ENCODE measurements around the gene TTC32. TPM values are rescaled to one million over a fixed set of nuclear protein-coding genes. Genes with fewer than 3 reads are reported as not detected.
"Not testable (repeated sequence)": the region's sequence is repeated elsewhere in the genome, so short reads cannot be mapped to it uniquely, and the experiment has no call there.

TTC32 gene
- polyA plus RNA-seq (ENCODE audit: insufficient read length in 4 of 4) = 10 to 100 TPM; 37.4 to 52.7 (median 43.0) TPM

DNA sequence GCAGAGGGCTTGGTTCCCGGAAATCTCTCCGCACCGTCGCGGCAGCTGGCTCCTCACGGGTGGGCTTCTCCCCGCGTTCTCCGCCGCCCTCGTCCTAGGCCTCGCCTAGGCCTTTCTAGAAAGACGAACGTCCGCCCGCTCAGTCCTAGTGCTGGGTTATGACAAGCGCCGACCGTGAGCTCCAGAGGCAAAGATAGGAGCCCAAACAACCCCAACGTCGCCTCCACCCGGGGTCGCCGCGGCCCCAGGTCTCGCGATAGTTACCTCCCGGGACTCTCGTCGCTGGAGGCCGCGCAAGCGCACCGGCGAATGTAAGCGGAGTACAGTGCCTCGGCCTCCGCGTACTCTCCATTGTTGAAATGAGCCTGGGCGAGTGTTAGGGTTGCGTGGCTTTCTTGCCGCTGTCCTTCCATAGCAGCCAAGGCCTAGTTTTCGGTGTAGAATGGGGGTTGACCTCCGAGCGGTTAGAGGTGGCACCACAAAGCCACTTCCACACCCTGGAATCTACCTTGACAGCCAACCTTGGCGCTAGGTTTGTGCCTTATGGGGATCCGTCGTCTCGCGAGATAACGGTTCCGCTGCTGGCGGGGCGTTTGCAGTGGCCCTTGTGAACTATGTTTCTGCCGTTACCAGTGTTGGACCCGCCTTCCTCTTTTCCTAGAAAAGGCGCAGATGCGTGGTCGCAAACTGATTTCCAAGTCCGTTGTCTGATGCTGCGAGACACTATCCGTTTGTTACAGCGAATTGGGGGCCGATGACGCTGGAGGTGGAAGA, at the start of gene TTC32:
Gene TTC32 (minus strand): TSS at position 542 of the 774 bp plus-strand sequence. CDS start 129 bp downstream, at position 413.
- DNase-seq (ENCODE audit: low read depth in 4 of 4, low spot score in 3 of 4) = peak; percentile 90 to 100 (median 92)

DNA sequence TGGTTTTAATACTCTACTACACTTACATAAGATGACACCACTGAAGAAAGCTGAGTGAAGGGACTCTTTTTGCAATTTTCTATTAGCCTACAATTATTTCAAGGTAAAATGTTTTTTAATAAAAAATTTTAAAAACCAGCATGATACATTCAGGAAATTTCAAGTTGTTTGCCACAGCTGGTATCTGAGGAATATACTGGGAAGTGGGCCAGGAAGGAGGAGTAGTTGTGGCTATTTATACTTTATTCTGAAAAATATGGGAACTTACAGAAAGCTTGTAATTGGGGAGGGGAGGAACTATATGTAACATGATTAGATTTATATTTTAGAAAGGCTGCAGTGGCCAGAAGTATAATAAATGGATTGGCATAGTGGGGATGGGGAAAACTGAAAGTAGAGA, 47.3 kb upstream of the TTC32 start:
- DNase-seq (ENCODE audit: low read depth in 4 of 4, low spot score in 3 of 4) = no peak

DNA sequence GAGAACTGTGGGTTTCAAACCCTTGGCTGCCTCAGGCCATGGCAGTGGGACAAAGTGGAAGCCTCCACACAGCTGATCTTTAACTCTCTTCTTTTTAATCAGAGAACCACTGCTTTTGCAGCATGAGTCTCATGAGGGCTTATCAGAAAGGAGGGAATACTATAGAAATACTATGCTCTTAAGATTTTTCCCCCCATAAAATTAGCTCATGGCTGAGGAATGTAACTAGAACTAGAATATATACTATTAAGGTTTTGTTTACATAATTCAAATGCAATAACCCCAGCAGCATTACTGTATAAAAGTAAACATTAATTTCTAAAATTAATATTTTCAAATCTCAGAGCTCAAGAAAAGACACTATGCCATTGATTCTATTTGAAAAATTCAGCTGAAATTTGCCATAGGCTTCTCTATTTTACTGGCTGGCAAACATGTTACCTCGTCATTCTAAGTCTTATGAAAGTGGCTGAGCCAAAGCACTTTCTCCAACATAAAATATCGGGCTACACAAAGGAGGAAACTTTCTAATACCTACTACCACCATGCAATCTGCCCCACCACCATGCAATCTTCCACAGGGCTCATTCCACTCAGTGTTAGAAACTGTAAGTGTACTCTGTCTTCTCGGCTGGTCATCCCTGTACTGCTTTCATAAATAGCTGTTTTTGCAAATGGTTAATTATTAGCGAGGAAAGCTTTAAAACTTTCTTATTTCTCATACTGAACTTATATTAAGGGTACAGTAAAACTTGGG, 45.6 kb upstream of the TTC32 start:
- no peak for DNase-seq (ENCODE audit: low read depth in 4 of 4, low spot score in 3 of 4)

DNA sequence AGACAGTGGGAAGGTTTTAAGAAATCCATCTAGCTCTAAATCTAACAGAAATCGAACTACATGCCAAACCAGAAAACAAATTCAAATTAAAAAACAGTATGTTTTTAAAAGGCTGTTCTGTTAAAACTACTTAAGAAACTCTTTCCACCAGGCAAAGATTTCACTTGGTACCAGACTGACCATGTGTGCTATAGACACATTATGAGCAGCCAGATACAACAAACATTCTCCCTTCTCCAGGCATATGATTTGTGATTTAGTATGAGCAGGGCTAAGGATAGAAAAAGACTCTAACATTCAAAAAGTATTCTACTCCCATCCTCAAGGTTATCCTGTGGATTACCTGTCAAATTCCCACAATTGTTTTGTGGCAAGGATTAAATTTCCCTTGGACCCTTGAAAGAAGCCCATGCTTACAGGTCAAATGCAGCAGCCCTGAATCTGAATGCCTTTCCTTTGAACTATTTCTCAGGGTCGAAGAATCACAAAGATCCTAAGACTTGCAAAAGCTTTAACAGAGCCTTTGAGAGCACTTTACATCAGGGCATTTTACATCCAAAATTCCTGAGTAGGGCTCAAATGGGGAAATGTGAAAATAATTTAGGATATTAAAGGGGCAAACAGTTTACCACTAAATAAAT, 42.5 kb upstream of the TTC32 start:
- no peak for DNase-seq (ENCODE audit: low read depth in 4 of 4, low spot score in 3 of 4)

DNA sequence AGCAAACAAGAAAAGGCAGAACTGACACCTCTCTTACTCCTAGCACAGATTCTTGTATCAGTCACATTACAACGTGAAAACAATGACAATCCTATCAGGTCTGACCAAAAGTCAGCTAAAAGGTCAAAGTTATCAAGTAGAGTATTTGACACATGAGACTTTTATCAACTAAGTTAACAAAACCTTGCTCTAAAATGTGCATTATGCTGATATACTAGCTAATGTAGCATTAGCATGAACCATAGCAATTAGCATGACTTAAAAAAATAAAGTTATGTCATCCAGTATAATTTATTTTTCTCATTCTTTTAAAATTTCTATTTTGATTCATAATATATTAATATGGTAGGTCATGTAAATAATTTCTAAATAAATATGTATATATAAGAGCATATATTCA, 41.4 kb upstream of the TTC32 start:
- no peak for DNase-seq (ENCODE audit: low read depth in 4 of 4, low spot score in 3 of 4)

DNA sequence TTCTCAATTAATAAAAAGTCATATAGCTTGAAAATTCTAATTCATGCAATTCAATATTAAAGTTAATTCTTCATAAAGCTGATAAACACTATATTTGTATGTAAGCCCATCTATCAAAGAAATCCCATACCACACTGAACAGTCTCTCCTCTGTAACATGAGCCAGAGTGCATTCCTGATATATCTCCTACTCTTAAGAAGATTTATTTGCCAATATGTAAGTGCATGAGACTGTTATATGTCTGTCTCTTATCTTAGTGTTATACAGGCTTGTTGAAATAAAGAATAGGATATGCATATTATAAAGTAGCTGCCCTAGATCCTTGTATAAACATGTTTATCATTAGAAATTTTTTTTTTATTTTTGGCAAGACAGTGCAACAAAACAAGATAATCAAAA, 40.4 kb upstream of the TTC32 start:
- DNase-seq (ENCODE audit: low read depth in 4 of 4, low spot score in 3 of 4) = no peak

DNA sequence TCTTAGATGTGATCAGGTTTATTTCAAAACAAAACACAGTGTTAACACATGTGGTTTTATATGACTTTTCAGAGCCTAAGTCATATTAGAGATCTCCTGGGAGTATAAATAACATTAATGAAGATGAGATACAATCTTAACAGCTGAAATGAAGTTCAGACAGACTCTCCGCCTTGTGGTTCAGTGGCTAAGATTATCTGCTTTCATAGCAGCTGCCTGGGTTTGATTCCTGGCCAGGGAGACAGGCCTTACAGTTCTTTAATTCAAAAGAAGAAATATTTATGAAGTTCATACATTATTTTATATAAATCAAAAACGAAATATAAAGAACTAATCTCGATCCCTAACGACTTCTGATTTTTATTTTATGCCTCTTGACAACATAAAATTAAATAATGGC, 35.2 kb upstream of the TTC32 start:
- peak in 3 of 4 donors; percentile 5 to 19 (median 8) for DNase-seq (ENCODE audit: low read depth in 4 of 4, low spot score in 3 of 4)

DNA sequence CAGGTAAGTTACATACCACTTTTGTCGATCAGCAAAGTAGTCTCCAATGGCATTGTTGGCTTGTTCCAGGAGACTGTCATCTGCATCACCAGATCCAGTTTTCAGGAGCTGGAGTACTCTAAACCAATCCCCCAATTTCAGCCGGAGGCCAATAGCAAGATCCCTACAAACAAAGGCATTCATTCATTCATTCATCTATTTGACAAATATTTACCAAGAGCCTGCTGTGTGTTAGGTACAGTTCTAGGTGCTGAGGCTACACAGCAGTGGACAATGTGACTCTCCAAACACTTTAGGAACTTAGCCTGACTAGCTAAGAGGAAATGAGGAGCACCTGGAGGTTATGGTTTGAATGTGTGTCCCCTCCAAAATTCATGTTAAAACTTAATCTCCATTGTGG, 34.4 kb upstream of the TTC32 start:
- DNase-seq (ENCODE audit: low read depth in 4 of 4, low spot score in 3 of 4) = no peak

DNA sequence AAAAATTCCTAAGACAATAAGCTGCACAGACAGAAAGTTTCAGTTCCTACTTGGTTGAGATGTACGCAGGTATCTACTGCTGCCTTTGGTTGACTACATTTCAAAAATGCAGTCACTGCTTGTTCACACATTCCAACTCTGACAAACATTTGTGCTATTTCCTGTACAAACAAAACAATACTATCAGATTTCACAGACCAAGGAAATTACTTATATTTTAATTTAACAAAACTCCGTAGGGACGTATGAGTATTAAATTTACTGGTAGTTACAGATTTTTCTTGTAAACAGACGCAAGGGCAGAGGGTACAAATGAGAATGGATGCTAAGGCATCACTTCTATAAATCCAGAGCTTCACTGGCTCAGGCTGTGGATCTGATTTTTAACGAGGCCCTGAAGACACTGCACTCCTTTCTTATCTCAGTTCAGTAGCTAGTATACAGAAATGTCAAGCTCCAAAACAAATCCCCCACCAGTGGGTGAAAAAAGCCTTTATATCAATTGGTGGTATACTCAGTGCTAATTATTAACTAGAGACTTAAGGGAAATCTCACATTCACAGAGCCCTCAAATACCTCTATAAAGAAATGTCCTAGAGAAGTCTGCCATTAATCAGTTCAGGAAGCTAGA, 31.7 kb upstream of the TTC32 start:
- peak in 3 of 4 donors; percentile 4 to 34 (median 22) for DNase-seq (ENCODE audit: low read depth in 4 of 4, low spot score in 3 of 4)

DNA sequence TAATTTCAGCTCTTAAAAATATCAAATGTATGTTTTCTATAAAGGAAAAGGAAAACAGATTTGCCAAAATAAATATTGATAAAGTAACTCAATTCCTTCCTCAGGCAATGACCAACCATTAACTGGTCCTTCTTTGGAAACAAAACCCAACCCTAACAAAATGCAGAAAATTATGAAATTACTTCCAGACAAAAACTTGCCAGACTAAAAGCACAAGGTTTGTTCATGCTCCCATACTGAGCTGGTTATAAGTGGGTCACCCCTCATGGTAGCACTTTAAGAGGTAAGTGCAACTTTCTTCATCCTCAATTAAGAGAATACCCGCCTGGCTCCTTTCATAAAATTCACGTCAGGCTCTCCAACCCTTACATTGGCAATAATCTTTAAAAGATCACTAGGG, 31.1 kb upstream of the TTC32 start:
- peak in 1 of 4 donors; percentile 3 for DNase-seq (ENCODE audit: low read depth in 4 of 4, low spot score in 3 of 4)

DNA sequence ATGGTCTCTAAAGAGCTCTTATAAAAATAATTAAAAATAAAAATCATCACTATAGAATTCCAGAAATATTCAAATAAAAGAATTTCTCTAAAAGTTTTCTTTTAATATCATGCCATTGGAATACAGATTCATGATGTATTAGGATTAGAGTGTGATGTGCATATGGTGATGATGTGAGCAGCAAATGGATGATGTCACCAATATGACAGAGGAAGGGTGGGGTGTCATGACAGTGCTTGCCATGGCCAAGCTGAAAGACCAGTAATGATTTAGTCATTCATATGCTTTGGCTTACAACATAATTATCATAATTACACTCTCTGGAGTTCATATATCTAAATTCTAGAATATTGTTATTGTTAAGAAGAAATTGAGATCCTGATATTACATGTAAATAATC, 27.4 kb upstream of the TTC32 start:
- DNase-seq (ENCODE audit: low read depth in 4 of 4, low spot score in 3 of 4) = no peak

DNA sequence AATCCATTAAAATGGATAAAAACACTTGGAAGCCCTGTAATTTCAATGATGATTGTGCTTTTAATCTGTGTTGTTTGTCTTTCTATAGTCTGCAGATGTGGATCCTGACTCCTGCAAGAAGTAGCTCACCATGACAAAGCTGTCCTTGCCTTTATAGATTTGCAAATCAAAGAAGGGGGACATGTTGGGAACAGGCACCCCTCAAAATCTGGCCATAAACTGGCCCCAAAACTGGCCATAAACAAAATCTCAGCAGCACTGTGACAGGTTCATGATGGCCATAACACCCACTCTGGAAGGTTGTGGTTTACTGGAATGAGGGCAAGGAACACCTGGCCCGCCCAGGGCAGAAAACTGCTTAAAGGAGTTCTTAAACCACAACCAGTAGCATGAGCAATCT, 26.0 kb upstream of the TTC32 start:
- DNase-seq (ENCODE audit: low read depth in 4 of 4, low spot score in 3 of 4) = not testable (repeated sequence)

DNA sequence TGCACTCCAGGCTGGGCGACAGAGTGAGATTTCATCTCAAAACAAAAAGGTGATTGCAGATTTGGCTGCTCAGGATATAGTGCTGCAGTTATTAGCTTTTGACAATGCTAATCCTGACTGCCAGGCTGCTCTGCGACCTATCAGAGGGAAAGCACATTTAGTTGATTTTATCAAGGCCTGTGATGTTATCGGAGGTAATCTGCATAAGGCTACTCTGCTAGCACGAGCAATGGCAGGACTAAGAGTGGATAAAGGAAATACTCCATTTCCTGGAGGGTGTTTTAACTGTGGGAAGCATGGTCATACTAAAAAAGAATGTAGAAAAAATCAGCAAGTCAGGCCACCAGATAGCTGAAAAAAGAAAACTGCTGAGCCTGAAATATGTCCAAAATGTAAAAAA, 22.7 kb upstream of the TTC32 start:
- not testable (repeated sequence) for DNase-seq (ENCODE audit: low read depth in 4 of 4, low spot score in 3 of 4)

DNA sequence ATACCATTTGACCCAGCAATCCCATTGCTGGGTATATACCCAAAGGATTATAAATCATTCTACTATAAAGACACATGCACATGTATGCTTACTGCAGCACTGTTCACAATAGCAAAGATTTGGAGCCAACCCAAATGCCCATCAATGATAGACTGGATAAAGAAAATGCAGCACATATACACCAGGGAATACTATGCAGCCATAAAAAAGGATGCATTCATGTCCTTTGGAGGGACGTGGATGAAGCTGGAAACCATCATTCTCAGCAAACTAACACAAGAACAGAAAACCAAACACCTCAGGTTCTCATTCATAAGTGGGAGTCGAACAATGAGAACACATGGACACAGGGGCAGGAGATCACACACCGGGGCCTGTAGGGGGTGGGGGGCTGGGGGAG, 20.4 kb upstream of the TTC32 start:
- DNase-seq (ENCODE audit: low read depth in 4 of 4, low spot score in 3 of 4) = not testable (repeated sequence)

DNA sequence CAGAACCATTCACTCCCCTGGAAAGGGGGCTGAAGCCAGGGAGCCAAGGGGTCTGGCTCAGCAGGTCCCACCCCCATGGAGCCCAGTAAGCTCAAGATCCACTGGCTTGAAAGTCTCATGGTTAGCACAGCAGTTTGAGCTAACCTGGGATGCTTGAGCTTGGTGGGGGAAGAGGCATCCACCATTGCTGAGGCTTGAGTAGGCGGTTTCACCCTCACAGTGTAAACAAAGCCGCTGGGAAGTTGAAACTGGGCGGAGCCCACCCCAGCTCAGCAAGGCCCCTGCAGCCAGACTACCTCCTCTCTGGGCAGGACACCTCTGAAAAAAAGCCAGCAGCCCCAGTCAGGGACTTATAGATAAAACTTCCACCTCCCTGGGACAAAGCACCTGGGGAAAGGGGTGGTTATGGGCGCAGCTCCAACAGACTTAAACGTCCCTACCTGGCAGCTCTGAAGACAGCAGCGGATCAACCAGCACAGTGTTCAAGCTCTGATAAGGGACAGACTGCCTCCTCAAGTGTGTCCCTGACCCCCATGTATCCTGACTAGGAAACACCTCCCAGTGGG, 14.7 kb upstream of the TTC32 start:
- DNase-seq (ENCODE audit: low read depth in 4 of 4, low spot score in 3 of 4) = no peak

DNA sequence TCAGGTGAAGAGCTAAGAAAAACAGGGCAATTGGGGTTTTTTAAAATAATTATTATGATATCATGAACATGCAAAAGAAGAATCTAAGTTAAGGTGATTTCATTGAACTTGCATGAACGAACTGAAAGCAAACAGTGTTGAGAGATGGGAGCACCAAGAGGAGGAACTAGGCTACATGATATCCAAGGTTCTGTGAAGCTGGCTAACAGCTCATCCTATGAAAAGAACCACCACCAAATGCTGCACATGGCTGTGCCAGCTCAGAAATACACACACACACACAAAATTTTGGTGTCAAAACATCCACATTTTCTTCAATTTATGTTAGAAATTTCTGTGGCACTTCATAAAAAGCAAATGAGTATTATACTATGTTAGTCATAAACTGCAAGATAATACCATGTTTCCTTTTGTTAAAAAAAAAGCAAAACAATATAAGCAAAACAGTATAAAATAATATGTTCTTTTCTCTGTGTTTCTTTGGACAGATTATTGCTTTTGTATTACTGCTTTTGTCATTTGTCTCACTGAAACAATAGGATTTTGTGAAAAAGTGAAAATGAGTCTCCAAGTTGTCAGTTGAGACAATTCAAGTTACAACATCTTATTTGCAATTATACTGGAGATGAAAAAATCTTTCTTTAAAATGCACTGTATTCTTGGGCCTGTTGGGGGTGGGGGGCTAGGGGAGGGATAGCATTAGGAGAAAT, 12.6 kb upstream of the TTC32 start:
- DNase-seq (ENCODE audit: low read depth in 4 of 4, low spot score in 3 of 4) = no peak

DNA sequence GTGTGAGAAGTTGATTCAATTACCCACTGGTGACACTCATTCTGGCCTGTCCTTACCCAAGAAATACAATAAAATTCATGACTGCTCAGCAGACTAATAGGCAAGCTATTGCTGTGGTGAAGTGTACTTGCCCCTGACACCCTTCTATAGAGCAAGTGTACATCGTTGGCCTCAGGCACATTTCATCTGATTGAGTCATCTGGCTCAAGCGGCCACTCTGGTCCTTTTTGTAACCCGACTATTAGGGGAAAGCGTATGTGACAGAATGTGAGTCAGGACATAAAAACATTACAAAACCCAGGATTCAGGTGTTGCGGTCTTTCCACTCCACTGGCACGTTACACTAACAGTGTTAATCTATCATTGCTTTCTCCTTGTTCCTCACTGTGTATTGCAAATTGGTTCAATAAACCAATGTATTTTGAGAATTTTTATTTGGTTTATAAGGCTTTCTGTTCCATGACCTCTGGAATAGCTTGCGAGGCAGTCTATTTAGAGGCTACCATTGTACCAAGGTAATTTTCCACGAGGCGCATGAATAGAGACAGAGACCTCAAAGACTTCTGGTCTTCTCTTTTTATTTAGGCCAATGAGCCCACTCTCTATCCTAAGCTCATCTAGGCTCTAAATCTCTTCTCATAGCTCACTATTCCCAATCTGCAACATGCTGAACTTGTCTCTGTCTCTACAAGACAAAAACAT, 10.2 kb upstream of the TTC32 start:
- no peak for DNase-seq (ENCODE audit: low read depth in 4 of 4, low spot score in 3 of 4)

DNA sequence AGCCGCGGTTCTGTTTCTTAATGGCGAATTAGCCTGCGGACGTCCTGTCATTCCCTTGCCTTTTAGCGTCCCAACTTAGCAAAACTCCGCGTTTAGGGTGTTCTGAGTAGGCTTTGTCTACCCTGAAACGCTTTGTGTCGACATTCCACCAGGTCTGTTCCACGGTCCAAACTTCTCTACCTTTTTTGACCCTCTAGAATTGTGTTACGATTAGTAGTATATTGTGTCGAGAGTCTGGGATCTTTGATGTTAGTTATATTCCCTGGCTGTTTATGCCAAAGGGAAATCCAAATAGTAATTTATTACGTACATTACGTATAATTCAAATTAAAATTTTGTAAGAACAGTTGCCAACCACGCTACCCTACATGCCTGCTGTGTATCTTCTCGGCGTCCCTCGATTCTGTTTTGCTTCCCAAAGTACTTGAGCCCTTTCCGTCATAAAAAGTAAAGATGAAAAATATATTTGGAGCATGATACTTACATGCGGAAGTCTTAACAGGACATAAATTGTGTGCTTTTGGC, 495 bp upstream of the TTC32 start:
- peak in 2 of 4 donors; percentile 20 to 25 for DNase-seq (ENCODE audit: low read depth in 4 of 4, low spot score in 3 of 4)

DNA sequence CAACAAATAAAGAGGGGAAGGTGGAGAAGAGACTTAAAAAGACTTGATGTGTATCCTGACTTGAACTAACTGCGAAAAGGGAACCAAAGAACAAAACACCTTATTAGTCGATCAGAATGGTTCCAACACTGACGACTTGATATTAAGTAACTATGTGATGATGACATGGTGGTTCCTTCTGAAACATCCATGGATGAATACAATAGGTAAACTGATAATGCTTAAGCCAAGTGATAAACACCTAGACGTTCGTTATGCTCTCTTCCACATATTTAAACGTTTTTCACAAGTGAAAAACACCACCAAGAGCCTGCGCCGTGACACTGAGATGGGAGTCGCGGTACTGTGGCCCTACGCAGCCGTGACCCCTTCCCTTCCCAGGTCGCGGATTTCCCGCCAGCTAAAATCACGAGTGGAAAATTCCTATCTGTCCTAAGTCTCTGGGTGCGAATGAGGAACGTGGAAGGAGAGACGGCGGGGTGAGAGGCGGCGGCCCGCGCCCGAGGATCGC, 797 bp downstream of the TTC32 start:
- peak in 3 of 4 donors; percentile 8 to 18 (median 12) for DNase-seq (ENCODE audit: low read depth in 4 of 4, low spot score in 3 of 4)

Measured in right renal pelvis (tissue), 4 donors.